ENCODE data around the gene NCLN.
"Not testable (repeated sequence)": the region's sequence is repeated elsewhere in the genome, so short reads cannot be mapped to it uniquely, and the experiment has no call there.

The NCLN gene

GRCh38 chr19:3196064-3196932, 10.6 kb downstream of the NCLN start:
- H3K4me3 ChIP-seq (ENCODE audit: low read depth, low read length), result no peak overlapping the region
- TF ChIP-seq CTCF (IDR thresholded peaks at IDR 0.05; ENCODE audit: low read depth, low read length), result no peak

- no peak for TF ChIP-seq CTCF (IDR thresholded peaks at IDR 0.05; ENCODE audit: low read depth, low read length)
- no peak overlapping the region for H3K4me3 ChIP-seq (ENCODE audit: low read depth, low read length)
These were observed 11.1 kb downstream of the NCLN start for GRCh38 chr19:3196933-3197205.

- TF ChIP-seq CTCF (IDR thresholded peaks at IDR 0.05; ENCODE audit: low read depth, low read length), result no peak
- no peak overlapping the region for H3K4me3 ChIP-seq (ENCODE audit: low read depth, low read length)
These were observed 13.4 kb downstream of the NCLN start for GRCh38 chr19:3198901-3199700.

- TF ChIP-seq CTCF (IDR thresholded peaks at IDR 0.05; ENCODE audit: low read depth, low read length), result no peak
- H3K4me3 ChIP-seq (ENCODE audit: low read depth, low read length), result no peak overlapping the region
These were observed 15.5 kb downstream of the NCLN start for GRCh38 chr19:3201072-3201700.

GRCh38 chr19:3201911-3202310, 16.2 kb downstream of the NCLN start:
- TF ChIP-seq CTCF (IDR thresholded peaks at IDR 0.05; ENCODE audit: low read depth, low read length), result no peak
- H3K4me3 ChIP-seq (ENCODE audit: low read depth, low read length), result no peak overlapping the region

GRCh38 chr19:3202346-3202745, 16.6 kb downstream of the NCLN start:
- no peak for TF ChIP-seq CTCF (IDR thresholded peaks at IDR 0.05; ENCODE audit: low read depth, low read length)
- no peak overlapping the region for H3K4me3 ChIP-seq (ENCODE audit: low read depth, low read length)

GRCh38 chr19:3202895-3203294, 17.2 kb downstream of the NCLN start:
- H3K4me3 ChIP-seq (ENCODE audit: low read depth, low read length), result not testable (repeated sequence)
